Activated CD8-positive, alpha-beta memory T cell treated with anti-CD3 and anti-CD28 coated beads, Interleukin-2, amount 50 U/mL, for 4 hours (primary cell): ENCODE measurements around the gene CCDC43.
"Not testable (repeated sequence)": the region's sequence is repeated elsewhere in the genome, so short reads cannot be mapped to it uniquely, and the experiment has no call there.

Experiments used
- DNase-seq: peaks from one replicate; pipeline ENCODE4 v3.0.0-alpha.2; 2020

CCDC43 gene

DNA sequence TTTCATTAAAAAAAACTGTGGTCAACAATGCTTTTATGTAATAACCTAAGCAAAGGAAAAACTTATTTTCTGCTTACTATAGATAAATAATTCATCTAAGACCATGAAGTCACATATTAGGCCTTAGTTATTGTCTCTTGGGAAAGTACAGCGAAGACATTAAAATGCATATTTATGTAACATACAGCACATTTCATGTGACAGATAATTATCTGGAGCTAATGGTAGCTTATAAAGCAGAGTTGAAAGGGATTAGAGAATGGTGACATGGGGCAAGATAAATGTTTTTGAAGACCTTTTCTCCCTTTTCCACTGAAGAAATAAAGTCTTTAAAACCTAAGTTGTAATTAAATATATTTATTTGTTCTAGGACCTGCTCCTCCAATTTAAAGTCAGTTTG lies 23.6 kb downstream of the CCDC43 start:
- DNase-seq, result no peak

DNA sequence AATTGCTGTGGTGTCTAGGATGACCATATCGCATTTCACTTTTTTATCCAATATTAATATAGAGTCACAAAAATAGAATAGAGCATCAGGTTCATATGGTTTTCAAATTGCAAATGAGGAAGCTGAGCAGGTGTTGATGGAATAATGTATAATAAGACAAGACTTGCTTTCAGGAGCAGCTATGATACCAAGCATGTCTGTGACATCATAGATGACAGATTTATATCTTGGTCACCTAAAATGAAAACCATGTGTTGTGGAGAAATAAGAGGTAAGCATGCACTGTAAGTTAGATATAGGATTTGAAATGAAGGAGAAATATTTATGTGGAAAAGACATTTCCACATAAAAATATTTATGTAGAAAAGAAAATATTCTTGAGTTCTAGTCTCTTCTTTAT lies 24.7 kb downstream of the CCDC43 start:
- no peak for DNase-seq

DNA sequence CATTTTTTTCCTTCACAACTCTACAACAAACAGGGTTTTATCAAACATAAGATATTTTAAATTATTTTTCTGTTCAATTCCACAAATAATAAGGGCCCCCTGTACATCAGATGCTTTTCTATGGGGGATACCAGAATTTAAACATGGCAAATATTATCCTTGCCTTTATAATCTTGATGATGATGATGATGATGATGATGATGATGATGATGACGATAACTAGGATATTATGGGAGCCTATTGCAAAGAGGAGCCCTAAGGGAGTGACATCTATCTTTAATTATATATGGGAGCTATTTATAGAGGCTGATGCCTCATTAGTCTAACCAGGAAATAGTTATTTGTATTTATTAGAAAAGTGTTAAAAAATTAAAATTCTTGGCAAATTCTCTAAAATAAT lies 26.5 kb downstream of the CCDC43 start:
- no peak for DNase-seq

DNA sequence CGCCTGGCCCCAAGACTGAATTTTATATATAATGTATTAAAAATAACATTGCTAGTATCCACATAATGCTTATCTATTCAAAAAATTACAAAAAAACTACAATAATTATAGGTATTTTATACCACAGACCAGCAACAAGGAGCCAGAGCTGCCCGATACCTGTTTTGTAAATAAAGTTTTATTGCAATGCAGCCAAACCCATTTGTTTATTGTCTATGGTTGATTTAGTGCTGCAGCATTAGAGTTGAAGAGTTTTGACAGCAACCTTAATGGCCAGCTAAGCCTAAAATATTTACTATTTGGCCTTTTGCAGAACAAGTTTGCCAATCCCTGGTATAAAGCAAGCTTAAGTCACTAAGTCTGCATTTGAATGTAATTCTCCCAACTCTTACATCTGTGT lies 27.7 kb downstream of the CCDC43 start:
- DNase-seq, result no peak

DNA sequence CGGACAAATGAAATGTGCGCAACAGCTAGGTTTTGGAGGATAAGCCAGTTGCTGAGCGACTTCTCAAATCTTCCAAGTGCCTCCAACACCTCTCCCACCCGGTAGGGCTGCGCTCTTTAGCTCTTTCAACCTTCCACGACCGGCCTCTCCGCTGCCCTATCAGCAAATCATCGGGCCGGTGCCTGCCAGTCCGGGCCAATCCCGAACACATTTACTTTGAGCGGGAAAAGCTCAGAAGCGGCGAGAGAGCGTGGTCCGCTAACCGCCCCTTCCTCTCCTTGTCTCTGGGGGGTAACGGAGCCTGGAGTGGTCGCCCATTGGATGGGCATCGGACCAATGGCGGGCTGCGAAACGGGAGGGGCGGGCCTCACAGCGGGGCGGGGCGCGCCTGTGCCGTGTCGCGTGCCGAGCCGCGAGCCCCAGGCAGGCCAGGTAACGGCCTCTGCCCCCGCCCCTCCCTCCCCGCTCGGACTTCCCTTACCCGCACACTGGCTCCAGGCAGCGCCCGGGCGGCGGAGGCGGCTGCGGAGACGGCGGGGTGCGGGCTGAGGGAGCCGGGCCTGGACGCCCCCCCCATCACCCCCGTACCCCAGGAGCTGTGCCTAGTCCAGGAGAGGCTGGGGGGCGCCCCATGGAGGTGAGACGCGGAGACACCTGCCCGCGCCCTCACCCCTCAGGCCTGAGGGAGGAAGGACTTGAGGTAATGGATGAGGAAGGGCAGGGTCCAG lies 33.4 kb downstream of the CCDC43 start, which contains the start of gene MEIOC:
TSS of gene MEIOC (plus strand) at position 486 of the 728 bp plus-strand sequence. CDS start at position 632, 146 bp downstream.
- DNase-seq, result peak; percentile 23

DNA sequence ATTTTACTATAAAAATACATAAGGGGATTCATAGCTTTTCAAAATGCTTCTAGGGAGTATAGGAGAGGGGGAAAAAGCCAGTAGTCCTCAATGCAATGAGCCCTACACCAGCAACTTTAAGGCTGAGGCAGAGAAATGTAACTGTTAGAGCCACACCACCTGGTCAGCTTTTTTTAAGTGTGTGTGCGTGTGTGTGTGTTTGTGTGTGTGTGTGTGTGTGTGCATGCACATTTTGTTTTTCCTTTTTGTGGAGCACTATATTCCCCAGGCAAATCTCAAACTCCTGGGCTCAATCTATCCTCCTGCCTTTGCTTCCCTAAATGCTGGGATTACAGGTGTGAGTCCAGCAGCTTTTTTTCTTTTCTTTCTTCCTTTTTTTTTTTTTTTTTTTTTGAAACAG lies 35.6 kb downstream of the CCDC43 start:
- DNase-seq, result no peak

DNA sequence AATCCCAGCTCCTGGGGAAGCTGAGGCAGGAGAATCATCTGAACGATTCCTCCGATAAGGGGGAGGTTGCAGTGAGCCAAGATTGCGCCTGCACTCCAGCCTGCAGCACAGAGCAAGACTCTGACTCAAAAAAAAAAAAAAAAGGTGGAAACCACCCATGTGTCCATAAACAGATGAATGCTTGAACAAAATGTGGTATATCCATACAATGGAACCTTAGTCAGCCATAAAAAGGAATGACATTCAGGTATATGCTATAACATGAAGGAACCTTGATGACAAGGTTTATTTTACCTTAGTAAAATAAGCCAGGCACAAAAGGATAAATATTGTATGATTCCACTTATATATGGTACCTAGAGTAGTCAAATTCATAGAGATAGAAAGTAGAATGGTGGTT lies 36.2 kb downstream of the CCDC43 start:
- no peak for DNase-seq

DNA sequence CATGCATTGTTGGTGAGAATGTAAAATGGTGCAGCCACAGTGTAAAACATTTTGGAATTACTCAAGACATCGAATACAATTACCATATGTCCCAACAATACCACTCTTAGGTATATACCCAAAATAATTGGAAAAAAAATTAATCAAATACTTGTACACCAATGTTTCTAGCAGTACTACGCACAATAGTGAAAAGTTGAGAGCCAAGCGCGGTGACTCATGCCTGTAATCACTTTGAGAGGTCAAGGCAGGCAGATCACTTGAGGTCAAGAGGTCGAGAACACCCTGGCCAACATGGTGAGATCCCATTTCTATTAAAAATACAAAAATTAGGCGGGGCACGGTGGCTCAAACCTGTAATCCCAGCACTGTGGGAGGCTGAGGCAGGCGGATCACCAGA lies 36.8 kb downstream of the CCDC43 start:
- no peak for DNase-seq

DNA sequence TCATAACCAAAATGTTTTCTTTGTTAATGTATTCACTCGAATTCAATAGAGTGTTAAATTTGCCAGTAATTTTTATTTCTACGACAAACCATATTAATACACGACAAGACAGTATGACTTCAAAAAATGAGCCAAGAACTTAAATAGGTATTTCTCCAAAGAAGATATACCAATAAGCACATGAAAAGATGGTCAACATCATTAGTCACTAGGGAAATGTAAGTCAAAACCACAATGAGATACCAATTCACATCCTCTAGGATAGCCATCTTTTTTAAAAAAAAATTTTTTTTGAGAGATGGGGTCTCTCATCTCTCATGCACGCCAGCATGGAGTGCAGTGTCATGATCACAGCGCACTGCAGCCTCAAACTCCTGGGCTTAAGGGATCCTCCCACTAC lies 38.3 kb downstream of the CCDC43 start:
- no peak for DNase-seq

DNA sequence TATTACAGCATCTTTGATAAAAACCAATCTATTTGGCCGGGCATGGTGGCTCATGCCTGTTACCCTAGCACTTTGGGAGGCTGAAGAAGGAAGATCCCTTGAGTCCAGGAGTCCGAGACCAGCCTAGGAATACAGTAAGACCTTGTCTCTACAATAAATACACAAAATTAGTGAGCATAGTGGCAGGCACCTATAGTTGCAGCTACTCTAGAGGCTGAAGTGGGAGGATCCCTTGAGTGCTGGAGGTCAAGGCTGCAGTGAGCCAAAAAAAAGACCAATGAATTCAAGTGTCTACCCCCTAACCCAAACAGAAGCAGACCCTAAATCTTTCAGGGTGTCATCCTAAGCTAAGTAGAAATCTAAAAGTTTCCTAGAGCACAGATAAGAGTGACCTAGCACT lies 40.6 kb downstream of the CCDC43 start:
- no peak for DNase-seq

DNA sequence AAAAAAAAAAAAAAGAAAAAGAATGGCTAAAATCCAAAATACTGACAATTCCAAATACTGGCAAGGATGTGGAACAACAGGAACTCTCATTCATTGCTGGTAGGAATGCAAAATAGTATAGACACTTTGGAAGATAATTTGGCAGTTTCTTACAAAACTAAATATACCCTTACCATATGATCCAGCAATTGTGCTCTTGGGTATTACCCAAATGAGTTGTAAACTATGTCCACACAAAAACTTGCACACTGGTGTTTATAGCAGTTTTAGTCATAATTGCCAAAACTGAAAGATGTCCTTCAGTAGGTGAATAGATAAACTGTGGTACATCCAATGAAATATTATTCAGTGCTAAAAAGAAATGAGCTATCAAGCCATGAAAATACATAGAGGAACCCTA lies 41.8 kb downstream of the CCDC43 start:
- no peak for DNase-seq

DNA sequence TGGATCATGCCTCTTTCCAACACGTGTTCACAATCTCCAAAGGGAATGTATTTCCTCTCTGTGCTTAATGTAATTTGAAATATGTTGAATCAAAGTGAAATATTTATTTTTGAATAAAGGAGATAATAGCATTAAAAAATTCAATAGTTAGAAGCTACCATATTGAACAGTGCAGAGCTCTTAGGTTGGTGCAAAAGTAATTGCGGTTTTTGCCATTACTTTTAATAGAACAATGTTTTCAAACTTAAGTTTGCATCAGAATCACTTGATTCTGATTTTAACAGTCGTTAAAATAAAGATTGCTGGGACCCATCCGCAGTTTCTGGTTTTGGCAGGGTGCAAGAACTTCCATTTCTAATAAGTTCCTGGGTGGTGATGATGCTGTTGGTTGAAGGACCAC lies 43.3 kb downstream of the CCDC43 start:
- no peak for DNase-seq

DNA sequence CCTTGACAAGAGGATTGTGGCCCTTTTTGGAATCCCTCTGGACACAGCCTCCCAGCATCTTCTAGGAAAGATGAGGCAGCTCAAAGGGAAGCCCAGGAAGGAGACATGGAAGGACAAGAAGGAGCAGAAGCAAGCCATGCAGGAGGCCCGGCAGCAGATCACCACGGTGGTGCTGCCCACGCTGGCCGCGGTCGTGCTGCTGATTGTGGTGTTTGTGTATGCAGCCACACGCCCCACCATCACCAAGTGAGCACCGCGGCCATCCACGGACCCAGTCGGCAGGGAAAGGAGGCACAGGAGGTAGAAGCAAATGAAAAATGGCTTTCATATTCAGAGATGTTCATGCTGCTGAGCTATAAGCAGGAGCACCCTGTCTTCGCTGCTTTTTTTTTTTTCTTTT lies 44.2 kb downstream of the CCDC43 start:
- DNase-seq, result no peak

DNA sequence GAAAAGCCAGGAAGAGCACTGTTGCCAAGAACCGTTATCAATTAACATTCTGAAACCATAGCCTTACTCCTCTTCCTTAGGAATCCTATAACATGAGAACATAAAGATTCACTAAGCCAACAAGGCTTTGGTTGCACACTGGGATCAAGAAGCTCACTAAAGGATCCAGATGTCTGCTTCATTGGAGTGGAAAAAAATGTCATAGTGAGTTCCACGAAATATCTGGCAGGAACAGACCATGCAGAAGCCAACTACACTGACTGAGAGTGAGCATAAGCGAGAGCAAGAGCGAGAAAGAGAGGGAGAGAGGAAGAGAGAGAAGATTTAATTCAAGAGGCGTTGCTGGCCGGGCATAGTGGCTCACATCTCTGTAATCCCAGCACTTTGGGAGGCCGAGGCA lies 46.7 kb downstream of the CCDC43 start:
- DNase-seq, result no peak

DNA sequence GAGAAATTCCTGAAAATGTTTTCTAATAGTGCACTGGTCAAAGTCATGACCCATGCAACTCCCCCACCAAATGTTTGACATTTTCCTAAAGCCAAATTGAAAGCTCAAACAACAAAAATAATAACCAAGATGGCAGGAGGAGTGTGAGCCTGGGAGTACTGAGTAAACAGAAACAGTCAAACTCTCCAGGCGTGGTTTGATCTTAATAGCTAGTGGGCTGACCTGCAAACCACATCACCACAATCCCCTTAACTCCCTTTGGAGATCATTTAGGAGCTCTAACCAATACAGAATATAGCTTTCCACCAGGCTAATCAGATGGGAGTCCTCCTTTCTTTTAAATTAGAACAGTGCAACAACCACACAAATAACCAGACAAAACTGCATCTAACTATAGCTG lies 52.5 kb downstream of the CCDC43 start:
- DNase-seq, result no peak

DNA sequence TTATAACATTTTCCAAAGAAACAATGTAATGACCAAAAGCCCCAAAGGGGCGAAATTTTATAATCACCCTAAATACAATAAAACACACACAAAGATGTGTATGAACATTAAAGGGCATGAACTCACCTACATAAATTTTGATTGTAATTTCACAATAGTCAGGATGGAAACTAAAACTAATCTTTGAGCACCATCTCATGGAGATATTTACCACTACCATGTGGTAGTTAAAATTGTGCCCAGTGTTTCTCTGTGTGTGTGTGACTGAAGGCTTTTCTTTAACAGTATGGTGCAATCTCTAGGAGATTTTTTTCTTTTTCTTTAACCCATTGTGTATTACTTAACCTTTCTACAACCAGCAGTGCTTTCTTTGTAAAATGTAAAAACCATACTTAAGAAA lies 53.0 kb downstream of the CCDC43 start:
- DNase-seq, result no peak

DNA sequence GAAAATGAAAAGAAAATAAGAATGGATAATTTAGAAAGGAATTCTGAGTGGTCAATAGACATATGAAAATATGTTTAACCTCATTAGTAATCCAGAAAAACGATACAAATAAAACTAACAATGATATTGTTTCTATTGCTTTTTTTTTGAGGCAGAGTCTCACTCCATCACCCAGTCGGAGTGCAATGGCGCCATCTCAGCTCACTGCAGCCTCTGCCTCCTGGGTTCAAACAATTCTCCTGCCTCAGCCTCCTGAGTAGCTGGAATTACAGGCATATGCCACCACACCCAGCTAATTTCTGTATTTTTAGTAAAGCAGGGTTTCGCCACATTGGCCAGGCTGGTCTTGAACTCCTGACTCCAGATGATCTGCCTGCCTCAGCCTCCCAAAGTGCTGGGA lies 55.2 kb downstream of the CCDC43 start:
- DNase-seq, result not testable (repeated sequence)

DNA sequence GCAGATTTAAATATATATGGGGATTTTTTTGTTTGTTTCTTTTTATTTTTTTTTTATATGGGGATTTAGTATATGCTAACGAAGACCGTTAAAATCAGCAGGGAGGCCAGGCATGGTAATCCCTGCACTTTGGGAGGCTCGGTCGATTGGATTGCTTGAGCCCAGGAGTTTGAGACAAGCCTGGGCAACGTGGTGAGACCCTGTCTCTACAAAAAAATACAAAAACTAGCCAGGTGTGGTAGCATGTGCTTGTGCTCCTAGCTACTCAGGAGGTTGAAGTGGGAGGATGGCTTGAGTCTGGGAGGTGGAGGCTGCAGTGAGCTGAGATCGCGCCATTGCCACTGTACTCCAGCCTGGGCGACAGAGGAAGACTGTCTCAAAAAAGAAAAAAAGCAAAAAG lies 55.6 kb downstream of the CCDC43 start:
- DNase-seq, result no peak

DNA sequence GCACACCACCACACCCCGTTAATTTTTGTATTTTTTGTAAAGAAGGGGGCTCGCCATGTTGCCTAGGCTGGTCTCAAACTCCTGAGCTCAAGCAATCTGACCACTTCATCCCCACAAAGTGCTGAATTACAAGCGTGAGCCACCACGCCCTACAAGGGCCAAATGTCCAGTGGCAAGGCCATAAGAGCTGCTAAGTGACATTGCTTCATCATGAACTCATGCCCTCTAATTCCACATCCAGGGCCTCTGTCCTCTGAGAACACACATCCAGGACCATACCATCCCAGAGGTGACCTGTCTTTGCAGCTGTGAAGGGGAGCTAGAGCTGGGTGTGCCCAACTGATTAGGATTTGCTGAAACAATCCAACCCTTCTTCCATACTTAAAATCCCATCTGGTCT lies 58.9 kb downstream of the CCDC43 start:
- DNase-seq, result no peak

DNA sequence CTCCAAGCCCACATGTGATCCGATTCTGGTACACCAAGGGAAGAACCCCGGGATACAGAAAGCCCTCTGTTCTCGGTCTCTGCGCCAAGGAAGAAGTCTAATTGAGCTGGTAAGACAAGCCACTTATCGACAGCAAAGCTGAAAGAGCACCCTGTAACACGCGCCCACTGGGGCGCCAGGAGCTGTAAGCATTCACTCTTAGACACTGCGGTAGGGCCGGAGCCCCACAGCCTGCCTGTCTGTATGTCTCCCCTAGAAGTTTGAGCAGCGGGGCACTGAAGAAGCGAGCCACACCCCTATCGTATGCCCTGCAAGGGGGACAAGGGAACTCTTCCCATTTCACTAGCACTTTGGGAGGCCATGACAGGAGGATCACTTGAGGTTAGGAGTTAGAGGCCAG lies 60.3 kb downstream of the CCDC43 start:
- no peak for DNase-seq

DNA sequence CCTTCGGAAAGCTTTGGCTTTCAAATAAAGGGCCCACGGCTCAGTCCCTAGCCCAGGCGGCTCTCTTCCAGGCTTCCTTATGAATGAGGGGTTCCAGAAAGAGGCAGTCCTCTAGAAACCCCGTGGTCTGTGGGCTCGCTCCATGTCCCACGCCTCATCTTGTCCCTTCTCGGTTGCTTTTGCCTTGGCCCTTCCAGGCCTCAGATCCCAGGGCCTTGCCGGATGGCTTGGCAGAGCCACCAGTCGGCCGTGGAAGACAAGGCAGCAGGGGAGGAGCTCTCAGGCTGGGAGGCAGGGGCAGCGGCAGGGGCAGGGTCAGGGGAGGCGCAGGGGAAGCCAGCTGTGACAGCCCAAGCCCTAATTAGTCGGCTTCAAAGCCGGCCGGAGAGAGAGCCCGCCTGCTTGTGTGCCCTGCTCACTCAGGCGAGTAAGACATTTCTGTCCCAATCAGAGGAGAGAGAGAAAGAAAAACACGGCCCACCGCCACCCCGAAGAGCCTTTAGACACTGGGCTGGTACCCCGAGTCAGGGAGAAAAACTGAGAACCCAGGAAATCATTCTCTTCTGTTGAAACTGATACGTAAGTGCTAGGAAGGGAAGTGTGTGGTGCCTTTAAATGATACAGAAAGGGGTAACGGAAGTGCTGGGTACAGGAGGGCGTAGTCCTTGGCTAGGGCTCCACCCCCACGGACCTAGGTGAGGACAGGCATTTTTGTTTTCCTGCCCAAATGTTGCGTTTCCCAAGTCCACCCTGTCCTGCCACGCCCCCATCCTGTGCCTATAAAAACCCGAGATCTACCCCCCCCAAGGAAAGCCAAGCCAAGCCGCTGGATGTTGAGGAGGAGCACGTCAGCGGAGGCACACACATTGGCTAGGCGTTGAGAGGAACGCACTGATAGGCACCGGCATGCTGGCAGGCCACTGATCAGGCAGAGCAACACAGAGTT lies 61.1 kb downstream of the CCDC43 start:
- no peak for DNase-seq

DNA sequence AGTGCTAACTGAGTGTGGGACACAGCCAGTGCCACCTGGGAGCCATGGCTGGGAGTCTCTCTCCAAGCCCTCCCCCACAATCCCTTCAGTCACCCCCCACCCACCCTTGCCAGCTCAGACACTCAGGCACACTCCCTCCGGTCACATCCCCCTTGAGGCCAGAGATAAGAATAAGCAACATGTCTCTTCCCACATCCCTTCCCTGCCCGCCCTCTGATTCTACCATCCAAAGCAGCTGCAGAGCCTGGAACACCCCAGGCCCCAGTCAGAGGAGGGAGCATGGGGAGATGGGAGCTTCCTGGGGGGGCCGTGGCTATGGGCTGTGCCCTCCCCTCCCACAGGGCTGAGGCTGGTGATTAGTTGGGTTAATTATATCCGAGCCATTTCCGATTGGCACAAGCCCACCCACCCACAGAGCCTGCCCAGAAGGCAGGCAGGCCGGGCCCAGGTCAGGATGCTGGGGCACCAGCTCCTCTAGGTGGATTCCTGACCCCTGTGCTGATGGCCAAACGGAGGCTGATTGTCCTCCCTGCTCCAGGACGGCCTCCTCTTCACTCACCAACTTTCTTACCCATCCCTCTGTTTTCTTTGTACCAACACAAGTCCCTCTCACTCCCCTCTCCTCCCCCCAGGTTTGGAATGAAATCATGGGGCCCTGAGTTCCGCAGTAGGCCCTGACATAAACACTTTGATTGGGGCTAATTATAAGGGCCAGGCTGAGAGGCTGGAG lies 61.9 kb downstream of the CCDC43 start:
- DNase-seq, result no peak
